HCT116 (cell line): Measurements from ENCODE around the gene MBD5. TPM values are rescaled to one million over a fixed set of nuclear protein-coding genes. Genes with fewer than 3 reads are reported as not detected.

Experiments used
- ATAC-seq: fragments of 200-7000 bp; cut with Tn5 transposase; 2 replicates; pipeline ENCODE4 v1.9.1; 2020; ENCODE audit warnings: mild to moderate bottlenecking, moderate library complexity
- BruUV-seq: library from RNA; stranded (reverse); fragments of 400-500 nt; replicated peaks from 2 replicates; lab custom pipeline; 2021; lab: Mats Ljungman, UMichigan
- CTCF ChIA-PET: fragments of 300-600 bp; sonication (Branson Sonifier 250); formaldehyde crosslinking; loops from one replicate; lab custom pipeline; 2021; ENCODE audit warnings: antibody characterized with exemption; lab: Charles Lee
- POLR2A ChIA-PET: fragments of 300-600, 350-600 bp; sonication (Branson Sonifier 250); formaldehyde crosslinking; loops from one replicate; lab custom pipeline; 2021; ENCODE audit warnings: antibody characterized with exemption; lab: Charles Lee
- RAD21 ChIA-PET, 2 experiments: fragments of 300-600 bp; sonication (Branson Sonifier 250); formaldehyde crosslinking; loops; one replicate each; lab custom pipeline; 2023; ENCODE audit warnings: low total read pairs in 2 of 2; ENCODE audit not compliant: uncharacterized antibody in 2 of 2, unreplicated experiment in 2 of 2, low non-redundant PET in 1 of 2; lab: Charles Lee
- DNase-seq: peaks from one replicate; pipeline ENCODE4 v3.0.0-alpha.2; 2010; ENCODE audit warnings: low read depth, low spot score
- H2AFZ ChIP-seq: fragments of 200-600 bp; shearing (Covaris generic), sonication (generic); 2 replicates; pipeline ENCODE4 v1.6.1; 2017; ENCODE audit warnings: low read depth, mixed run types, mixed read lengths, antibody characterized with exemption, low read length; ENCODE audit not compliant: poor library complexity, severe bottlenecking
- H3K27ac ChIP-seq: 2 replicates; pipeline ENCODE4 v1.5.1; 2012; ENCODE audit warnings: low read depth, low read length
- H3K27me3 ChIP-seq: fragments of 200-600 bp; sonication (generic); 2 replicates; pipeline ENCODE4 v1.6.1; 2016; ENCODE audit warnings: mixed run types, low read length, mixed read lengths; ENCODE audit not compliant: insufficient read depth
- H3K36me3 ChIP-seq, 2 experiments: fragments of 200-500 bp in 1 of 2; fragments of 200-600 bp in 1 of 2; sonication (Bioruptor generic) in 1 of 2; sonication (generic) in 1 of 2; 2 replicates each; pipeline versions ENCODE4 v1.5.1 to v1.6.1; 2014 to 2016; ENCODE audit warnings: low read length in 2 of 2, inconsistent platforms in 1 of 2, mixed read lengths in 1 of 2, mixed run types in 1 of 2; ENCODE audit not compliant: insufficient read depth in 2 of 2, control insufficient read depth in 1 of 2
- H3K4me1 ChIP-seq, 2 experiments: fragments of 200-600 bp in 1 of 2; sonication (generic) in 1 of 2; 2 replicates each; pipeline versions ENCODE4 v1.5.1 to v1.6.1; 2012 to 2017; ENCODE audit warnings: low read length in 2 of 2, inconsistent platforms in 1 of 2, mild to moderate bottlenecking in 1 of 2, mixed read lengths in 1 of 2, mixed run types in 1 of 2, moderate library complexity in 1 of 2; ENCODE audit not compliant: insufficient read depth in 2 of 2, control insufficient read depth in 1 of 2
- H3K4me2 ChIP-seq: fragments of 200-600 bp; sonication (generic); 2 replicates; pipeline ENCODE4 v1.6.1; 2017; ENCODE audit warnings: mixed run types, low read length, mixed read lengths
- H3K4me3 ChIP-seq, 2 experiments: fragments of 200-600 bp in 1 of 2; sonication (generic) in 1 of 2; replicated peaks in 1 of 2; 2 replicates each; pipeline ENCODE4 v1.5.1; 2011 to 2016; ENCODE audit warnings: low read length in 2 of 2, control low read depth in 1 of 2, low read depth in 1 of 2, mild to moderate bottlenecking in 1 of 2, mixed read lengths in 1 of 2, mixed run types in 1 of 2
- H3K79me2 ChIP-seq: fragments of 200-600 bp; sonication (generic); 2 replicates; pipeline ENCODE4 v1.6.1; 2017; ENCODE audit warnings: mild to moderate bottlenecking, mixed run types, low read length, moderate library complexity, mixed read lengths; ENCODE audit not compliant: insufficient read depth
- H3K9ac ChIP-seq: fragments of 200-600 bp; sonication (generic); 2 replicates; pipeline ENCODE4 v1.6.1; 2016; ENCODE audit warnings: low read length, mixed read lengths
- H3K9me2 ChIP-seq: fragments of 200-600 bp; sonication (generic), shearing (Covaris generic); 2 replicates; pipeline ENCODE4 v1.6.1; 2017; ENCODE audit warnings: mixed run types, mild to moderate bottlenecking, moderate library complexity; ENCODE audit not compliant: insufficient read depth
- H3K9me3 ChIP-seq, 2 experiments: fragments of 200-500 bp in 1 of 2; fragments of 200-600 bp in 1 of 2; sonication (Bioruptor generic) in 1 of 2; sonication (generic) in 1 of 2; 2 replicates each; pipeline ENCODE4 v1.6.1; 2014 to 2017; ENCODE audit warnings: low read length in 2 of 2, mixed read lengths in 2 of 2, inconsistent platforms in 1 of 2, low read depth in 1 of 2, mild to moderate bottlenecking in 1 of 2, mixed run types in 1 of 2, moderate library complexity in 1 of 2; ENCODE audit not compliant: control insufficient read depth in 1 of 2, insufficient read depth in 1 of 2
- H4K20me1 ChIP-seq: fragments of 200-600 bp; sonication (generic), shearing (Covaris generic); 2 replicates; pipeline ENCODE4 v1.6.1; 2017; ENCODE audit warnings: mixed run types, mild to moderate bottlenecking, moderate library complexity; ENCODE audit not compliant: insufficient read depth
- CBX3 ChIP-seq: IDR thresholded peaks from 2 replicates; pipeline ENCODE4 v1.6.1; 2012; ENCODE audit warnings: low read depth
- CEBPB ChIP-seq: IDR thresholded peaks from 2 replicates; pipeline ENCODE4 v1.6.1; 2012; ENCODE audit warnings: low read depth
- EGR1 ChIP-seq: IDR thresholded peaks from 2 replicates; pipeline ENCODE4 v1.6.1; 2012; ENCODE audit warnings: low read depth
- ELF1 ChIP-seq: IDR thresholded peaks from 2 replicates; pipeline ENCODE4 v1.6.1; 2012; ENCODE audit warnings: low read depth, borderline replicate concordance
- EZH2 ChIP-seq: fragments of 200-600 bp; sonication (generic); IDR thresholded peaks from 2 replicates; pipeline ENCODE4 v1.6.1; 2017; ENCODE audit warnings: antibody characterized with exemption, mixed run types
- EZH2phosphoT487 ChIP-seq: fragments of 200-600 bp; IDR thresholded peaks from 2 replicates; pipeline ENCODE4 v1.6.1; 2018; ENCODE audit warnings: antibody characterized with exemption, borderline replicate concordance
- FOSL1 ChIP-seq: IDR thresholded peaks from 2 replicates; pipeline ENCODE4 v1.6.1; 2012; ENCODE audit warnings: low read depth
- MAX ChIP-seq: IDR thresholded peaks from 2 replicates; pipeline ENCODE4 v1.6.1; 2012
- POLR2A ChIP-seq: IDR thresholded peaks from 2 replicates; pipeline ENCODE4 v1.7.0; 2011; ENCODE audit warnings: borderline replicate concordance; ENCODE audit not compliant: insufficient read depth, insufficient read length; ENCODE audit errors: extremely low read depth
- POLR2AphosphoS5 ChIP-seq: IDR thresholded peaks from 2 replicates; pipeline ENCODE4 v1.6.1; 2011; ENCODE audit warnings: mild to moderate bottlenecking, low read depth, low read length, moderate library complexity
- RAD21 ChIP-seq: IDR thresholded peaks from 2 replicates; pipeline ENCODE4 v1.6.1; 2012; ENCODE audit warnings: low read depth, mild to moderate bottlenecking
- SIN3A ChIP-seq: IDR thresholded peaks from 2 replicates; pipeline ENCODE4 v1.6.1; 2012; ENCODE audit warnings: low read depth
- SRF ChIP-seq: IDR thresholded peaks from 2 replicates; pipeline ENCODE4 v1.6.1; 2012; ENCODE audit warnings: low read depth
- TCF7L2 ChIP-seq: IDR thresholded peaks from 2 replicates; pipeline ENCODE4 v1.7.0; 2011; ENCODE audit warnings: borderline replicate concordance, inconsistent platforms; ENCODE audit not compliant: insufficient read depth, insufficient read length; ENCODE audit errors: extremely low read depth
- ZBTB33 ChIP-seq: IDR thresholded peaks from 2 replicates; pipeline ENCODE4 v1.6.1; 2011; ENCODE audit warnings: mild to moderate bottlenecking, low read length, moderate library complexity; ENCODE audit not compliant: insufficient replicate concordance; ENCODE audit errors: extremely low read depth
- ZFX ChIP-seq: fragments of 450-650 bp; IDR thresholded peaks from 2 replicates; pipeline ENCODE4 v1.6.1; 2017
- ZNF274 ChIP-seq: fragments of 200-500 bp; sonication (Bioruptor generic); IDR thresholded peaks from 2 replicates; pipeline ENCODE4 v1.6.1; 2014; ENCODE audit warnings: mild to moderate bottlenecking, low read depth, low read length, inconsistent platforms
- intact Hi-C: fragments of 100-400 bp; cut with micrococcal nuclease; formaldehyde crosslinking; loops from 2 replicates; pipeline ENCODE4 v1.10.0; 2022
- total RNA-seq: library from RNA; stranded (reverse); gene quantifications from one replicate; pipeline ENCODE4 v1.2.1, GENCODE V29; 2021; ENCODE audit not compliant: unreplicated experiment

Gene MBD5
- total RNA-seq, 1 experiment from 2014 or later = 20.5 TPM

GRCh38 chr2:148342086-148342485 lies 321.2 kb downstream of the MBD5 start:
- TF ChIP-seq SRF (no peak), ELF1 (no peak), POLR2A (no peak), ZBTB33 (no peak), CBX3 (no peak)
- Histone ChIP-seq H3K27me3 (no peaks in the 10 kb centered on the region), H3K4me1 (no peaks in the 10 kb centered on the region), H2AFZ (no peak overlapping the region), H3K79me2 (no peaks in the 10 kb centered on the region), H3K9ac (no peak overlapping the region), H3K27ac (no peak overlapping the region), H3K4me3 (no peak overlapping the region), H4K20me1 (no peaks in the 10 kb centered on the region), H3K9me2 (no peaks in the 10 kb centered on the region), H3K9me3 (no peaks in the 10 kb centered on the region), H3K4me2 (no peak overlapping the region), H3K36me3 (no peaks in the 10 kb centered on the region)
- DNase-seq (no peak), ATAC-seq (no peak)
- intact Hi-C loops = no loop called here
- POLR2A ChIA-PET = no interaction called here
- RAD21 ChIA-PET = no interaction called here
- no TSS peak for BruUV-seq
- CTCF ChIA-PET = no interaction called here

- BruUV-seq = no TSS peak
- Histone ChIP-seq H4K20me1 (no peaks in the 10 kb centered on the region), H3K36me3 (no peaks in the 10 kb centered on the region), H3K9me2 (no peaks in the 10 kb centered on the region), H3K4me3 (no peak overlapping the region), H3K4me2 (no peak overlapping the region), H2AFZ (no peak overlapping the region), H3K4me1 (no peaks in the 10 kb centered on the region), H3K27ac (no peak overlapping the region), H3K79me2 (no peaks in the 10 kb centered on the region), H3K9me3 (no peaks in the 10 kb centered on the region), H3K27me3 (no peaks in the 10 kb centered on the region), H3K9ac (no peak overlapping the region)
- ChIA-PET CTCF (no interaction called here), POLR2A (no interaction called here), RAD21 (no interaction called here)
- no peak for ATAC-seq
- DNase-seq = no peak
- intact Hi-C loops = no loop called here
- TF ChIP-seq POLR2AphosphoS5 (no peak), CBX3 (no peak), POLR2A (no peak), FOSL1 (no peak), MAX (no peak), TCF7L2 (no peak), ZNF274 (no peak), EZH2 (no peak), SIN3A (no peak), EGR1 (no peak), EZH2phosphoT487 (no peak), ZBTB33 (no peak), ZFX (no peak), CEBPB (no peak), RAD21 (no peak)
Measured at GRCh38 chr2:148350199-148350598, 329.3 kb downstream of the MBD5 start.
